ENCODE measurements around the gene RSBN1L.

The RSBN1L gene

GRCh38 chr7:77811516-77812289 is 115.4 kb downstream of the RSBN1L start:
- no peak for DNase-seq

- DNase-seq: no peak
These were observed 116.0 kb downstream of the RSBN1L start for GRCh38 chr7:77812290-77812685.

- peak; percentile 15 for DNase-seq
These were observed 116.9 kb downstream of the RSBN1L start for GRCh38 chr7:77813180-77813579.

- no peak for DNase-seq
These were observed 122.8 kb downstream of the RSBN1L start for GRCh38 chr7:77819021-77819420.

- DNase-seq: no peak
These were observed 124.7 kb downstream of the RSBN1L start for GRCh38 chr7:77820967-77821366.

GRCh38 chr7:77822269-77822668 is 126.0 kb downstream of the RSBN1L start:
- DNase-seq: peak; percentile 49

GRCh38 chr7:77823787-77824186 is 127.5 kb downstream of the RSBN1L start:
- DNase-seq: no peak

- DNase-seq: no peak
These were observed 128.4 kb downstream of the RSBN1L start for GRCh38 chr7:77824636-77825035.

- DNase-seq: no peak
These were observed 128.9 kb downstream of the RSBN1L start for GRCh38 chr7:77825131-77825530.

GRCh38 chr7:77826300-77826699 is 130.0 kb downstream of the RSBN1L start:
- DNase-seq: no peak

GRCh38 chr7:77827999-77828398 is 131.7 kb downstream of the RSBN1L start:
- peak; percentile 78 for DNase-seq

GRCh38 chr7:77830649-77831355 is 134.5 kb downstream of the RSBN1L start:
- peak; percentile 86 for DNase-seq

GRCh38 chr7:77831481-77831880 is 135.2 kb downstream of the RSBN1L start:
- DNase-seq: no peak

- no peak for DNase-seq
These were observed 135.7 kb downstream of the RSBN1L start for GRCh38 chr7:77831953-77832352.

Data from NCI-H69 (cell line).